H9 (cell line): Measurements from ENCODE around the gene PACSIN3. TPM values are rescaled to one million over a fixed set of nuclear protein-coding genes. Genes with fewer than 3 reads are reported as not detected.

Source experiments
- DNase-seq: peaks from one replicate; pipeline ENCODE4 v3.0.0-alpha.2; 2017
- H2AFZ ChIP-seq: one replicate; pipeline ENCODE4 v1.6.1; 2013; ENCODE audit warnings: mild to moderate bottlenecking, low read length, control low read depth, moderate library complexity
- H2AK5ac ChIP-seq: 2 replicates; pipeline ENCODE4 v1.6.1; 2013; ENCODE audit warnings: low read length, control low read depth, mixed read lengths; ENCODE audit not compliant: insufficient read length
- H2BK120ac ChIP-seq: one replicate; pipeline ENCODE4 v1.6.1; 2013; ENCODE audit warnings: low read depth, mild to moderate bottlenecking, low read length, control low read depth, inconsistent platforms; ENCODE audit not compliant: poor library complexity, severe bottlenecking
- H2BK12ac ChIP-seq: 2 replicates; pipeline ENCODE4 v1.6.1; 2013; ENCODE audit warnings: low read length, control low read depth, mixed read lengths, low read depth; ENCODE audit not compliant: insufficient read length
- H2BK15ac ChIP-seq: 2 replicates; pipeline ENCODE4 v1.6.1; 2013; ENCODE audit warnings: low read depth, low read length, control low read depth
- H2BK20ac ChIP-seq: one replicate; pipeline ENCODE4 v1.6.1; 2013; ENCODE audit warnings: low read depth, mild to moderate bottlenecking, low read length, control low read depth, inconsistent platforms; ENCODE audit not compliant: poor library complexity, severe bottlenecking
- H2BK5ac ChIP-seq: 2 replicates; pipeline ENCODE4 v1.6.1; 2013; ENCODE audit warnings: low read length, control low read depth, mixed read lengths; ENCODE audit not compliant: insufficient read length
- H3K14ac ChIP-seq: 2 replicates; pipeline ENCODE4 v1.6.1; 2013; ENCODE audit warnings: low read length, control low read depth; ENCODE audit not compliant: insufficient read depth
- H3K18ac ChIP-seq: 2 replicates; pipeline ENCODE4 v1.6.1; 2013; ENCODE audit warnings: low read depth, mild to moderate bottlenecking, mixed read lengths, low read length, control low read depth; ENCODE audit not compliant: insufficient read length
- H3K23ac ChIP-seq: 2 replicates; pipeline ENCODE4 v1.6.1; 2013; ENCODE audit warnings: low read length, control low read depth, mixed read lengths, low read depth; ENCODE audit not compliant: insufficient read length
- H3K23me2 ChIP-seq: 2 replicates; pipeline ENCODE4 v1.6.1; 2013; ENCODE audit warnings: low read depth, mild to moderate bottlenecking, mixed read lengths, low read length, control low read depth; ENCODE audit not compliant: insufficient read length, poor library complexity, severe bottlenecking
- H3K27ac ChIP-seq: 2 replicates; pipeline ENCODE4 v1.5.1; 2013; ENCODE audit warnings: low read length, control low read depth, mixed read lengths, low read depth; ENCODE audit not compliant: insufficient read length
- H3K27me3 ChIP-seq: 2 replicates; pipeline ENCODE4 v1.6.1; 2013; ENCODE audit warnings: low read length, control low read depth, inconsistent platforms; ENCODE audit not compliant: insufficient read depth
- H3K4ac ChIP-seq: 2 replicates; pipeline ENCODE4 v1.6.1; 2013; ENCODE audit warnings: low read depth, mild to moderate bottlenecking, control low read depth, inconsistent platforms, low read length, moderate library complexity
- H3K4me1 ChIP-seq: 2 replicates; pipeline ENCODE4 v1.6.1; 2013; ENCODE audit warnings: low read length, control low read depth, inconsistent platforms; ENCODE audit not compliant: insufficient read depth
- H3K4me2 ChIP-seq: 2 replicates; pipeline ENCODE4 v1.6.1; 2013; ENCODE audit warnings: low read length, control low read depth, mixed read lengths; ENCODE audit not compliant: insufficient read length, insufficient read depth
- H3K56ac ChIP-seq: 2 replicates; pipeline ENCODE4 v1.6.1; 2013; ENCODE audit warnings: low read depth, mild to moderate bottlenecking, mixed read lengths, low read length, control low read depth; ENCODE audit not compliant: insufficient read length
- H3K79me1 ChIP-seq: 2 replicates; pipeline ENCODE4 v1.6.1; 2013; ENCODE audit warnings: low read depth, mild to moderate bottlenecking, moderate library complexity, low read length, control low read depth, inconsistent platforms; ENCODE audit not compliant: insufficient read depth, poor library complexity, severe bottlenecking
- H3K79me2 ChIP-seq: 2 replicates; pipeline ENCODE4 v1.6.1; 2013; ENCODE audit warnings: low read length, control low read depth, inconsistent platforms; ENCODE audit not compliant: insufficient read depth
- H3K9ac ChIP-seq: 2 replicates; pipeline ENCODE4 v1.6.1; 2013; ENCODE audit warnings: low read length, control low read depth, mixed read lengths; ENCODE audit not compliant: insufficient read length; ENCODE audit errors: extremely low read depth
- H3K9me3 ChIP-seq: one replicate; pipeline ENCODE4 v1.6.1; 2013; ENCODE audit warnings: low read depth, low read length, inconsistent platforms; ENCODE audit not compliant: control insufficient read depth
- H3T11ph ChIP-seq: one replicate; pipeline ENCODE4 v1.6.1; 2013; ENCODE audit warnings: mild to moderate bottlenecking, low read length, control low read depth, inconsistent platforms
- H4K20me1 ChIP-seq: one replicate; pipeline ENCODE4 v1.6.1; 2013; ENCODE audit not compliant: control insufficient read depth, insufficient read length, insufficient read depth
- H4K5ac ChIP-seq: 2 replicates; pipeline ENCODE4 v1.6.1; 2013; ENCODE audit warnings: low read depth, mild to moderate bottlenecking, mixed read lengths, low read length, control low read depth; ENCODE audit not compliant: insufficient read length
- H4K8ac ChIP-seq: replicated peaks from 2 replicates; pipeline ENCODE4 v1.6.1; 2013; ENCODE audit warnings: low read length, control low read depth, mixed read lengths, low read depth; ENCODE audit not compliant: insufficient read length
- H4K91ac ChIP-seq: 2 replicates; pipeline ENCODE4 v1.6.1; 2013; ENCODE audit warnings: low read depth, mild to moderate bottlenecking, moderate library complexity, mixed read lengths, low read length, control low read depth; ENCODE audit not compliant: insufficient read length
- H3K27ac Mint-ChIP-seq, 3 experiments: 2 replicates in 2 of 3; 3 replicates in 1 of 3; pipeline ENCODE4 v1.8.0; 2020 to 2021; ENCODE audit warnings: mixed read lengths in 3 of 3, mild to moderate bottlenecking in 1 of 3, moderate library complexity in 1 of 3
- H3K27me3 Mint-ChIP-seq: 2 replicates; pipeline ENCODE4 v1.8.0; 2021; ENCODE audit warnings: low read depth, mild to moderate bottlenecking, moderate library complexity, mixed read lengths
- H3K36me3 Mint-ChIP-seq, 3 experiments: 2 replicates in 2 of 3; 3 replicates in 1 of 3; pipeline ENCODE4 v1.8.0; 2020 to 2021; ENCODE audit warnings: low read depth in 3 of 3, mixed read lengths in 3 of 3; ENCODE audit not compliant: insufficient read depth in 1 of 3
- H3K4me1 Mint-ChIP-seq, 2 experiments: 2 replicates each; pipeline ENCODE4 v1.8.0; 2020; ENCODE audit warnings: mixed read lengths in 2 of 2
- H3K4me3 Mint-ChIP-seq, 2 experiments: 2 replicates in 1 of 2; 3 replicates in 1 of 2; pipeline ENCODE4 v1.8.0; 2020 to 2021; ENCODE audit warnings: mild to moderate bottlenecking in 2 of 2, mixed read lengths in 2 of 2, moderate library complexity in 1 of 2
- H3K9me3 Mint-ChIP-seq, 2 experiments: 2 replicates in 1 of 2; 3 replicates in 1 of 2; pipeline ENCODE4 v1.8.0; 2020; ENCODE audit warnings: mild to moderate bottlenecking in 2 of 2, mixed read lengths in 2 of 2, moderate library complexity in 1 of 2
- WGBS: extraction: QIAGEN DNeasy Blood & Tissue Kit; methylation state at CpG from one replicate; pipeline ENCODE4 v1.1.7; 2013; ENCODE audit warnings: missing lambda C conversion rate, low lambda C conversion rate, mixed read lengths; ENCODE audit not compliant: insufficient read length; ENCODE audit errors: extremely low coverage; 5-methylcytosine and 5-hydroxymethylcytosine counted together
- total RNA-seq: library from RNA; stranded (reverse); gene quantifications from 2 replicates; pipeline ENCODE4 v1.2.1, GENCODE V29; 2021
- TF ChIP-seq, protein P1 (sequence below): fragments of 200-600 bp; sonication (generic); conservative IDR thresholded peaks from 3 replicates; pipeline ENCODE4 v1.8.0; 2021; ENCODE audit warnings: antibody characterized with exemption, mild to moderate bottlenecking

PACSIN3 gene
- total RNA-seq, 1 experiment from 2014 or later, result 63.0 TPM

DNA sequence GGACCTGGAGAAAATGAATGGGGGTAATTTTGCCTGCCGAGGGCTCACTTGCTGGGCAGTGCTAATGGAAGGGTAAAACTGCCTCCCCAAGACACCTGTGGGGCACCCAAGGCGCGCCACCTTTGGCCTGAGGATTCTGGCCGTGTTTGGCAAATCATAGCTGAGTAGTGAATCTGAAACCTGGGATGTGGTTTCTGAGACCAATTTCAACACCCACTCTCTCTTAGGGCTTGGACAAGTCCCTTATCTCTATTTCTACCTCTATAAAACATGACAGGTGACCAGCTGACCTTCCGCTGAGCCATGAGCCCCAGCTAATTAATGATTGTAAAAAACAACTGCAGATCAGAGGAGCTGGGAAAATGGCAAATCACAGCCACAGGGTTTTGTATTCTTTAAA is 1.5 kb upstream of the PACSIN3 start:
- H2BK12ac ChIP-seq, result no peak overlapping the region
- no peaks in the 10 kb centered on the region for H3K27me3 ChIP-seq
- Mint-ChIP-seq H3K36me3 (peaks cover 0 to 6% (median 5%) of the 10 kb centered on the region in 3 experiments; a peak in 4 of 7 replicates), H3K9me3 (no peaks in the 10 kb centered on the region), H3K27ac (no peak overlapping the region), H3K4me3 (peak overlapping the region; percentile 71 to 91), H3K27me3 (peaks cover 28% of the 10 kb centered on the region), H3K4me1 (peaks cover 18 to 28% of the 10 kb centered on the region in 2 experiments)
- no peaks in the 10 kb centered on the region for H4K20me1 ChIP-seq
- H3K4ac ChIP-seq, result no peak overlapping the region
- no peak overlapping the region for H2BK5ac ChIP-seq
- no peak overlapping the region for H3K9ac ChIP-seq
- H3K23me2 ChIP-seq, result peaks cover 14% of the 10 kb centered on the region
- H2AK5ac ChIP-seq, result no peak overlapping the region
- H3K4me2 ChIP-seq, result peak overlapping the region; percentile 50
- H3T11ph ChIP-seq, result no peak overlapping the region
- no peak overlapping the region for H3K14ac ChIP-seq
- H3K23ac ChIP-seq, result no peak overlapping the region
- H3K4me1 ChIP-seq, result no peaks in the 10 kb centered on the region
- DNase-seq, result no peak
- H2BK20ac ChIP-seq, result no peak overlapping the region
- H3K9me3 ChIP-seq, result no peaks in the 10 kb centered on the region
- H3K27ac ChIP-seq, result no peak overlapping the region
- H2BK120ac ChIP-seq, result no peak overlapping the region
- H3K79me1 ChIP-seq, result no peaks in the 10 kb centered on the region
- no peak overlapping the region for H2AFZ ChIP-seq
- H2BK15ac ChIP-seq, result no peak overlapping the region
- no peak overlapping the region for H4K5ac ChIP-seq
- no peak overlapping the region for H4K8ac ChIP-seq
- no CpG with 5 or more reads among the region's 5 CpGs for WGBS
- no peak overlapping the region for H3K18ac ChIP-seq
- TF ChIP-seq, protein P1, sequence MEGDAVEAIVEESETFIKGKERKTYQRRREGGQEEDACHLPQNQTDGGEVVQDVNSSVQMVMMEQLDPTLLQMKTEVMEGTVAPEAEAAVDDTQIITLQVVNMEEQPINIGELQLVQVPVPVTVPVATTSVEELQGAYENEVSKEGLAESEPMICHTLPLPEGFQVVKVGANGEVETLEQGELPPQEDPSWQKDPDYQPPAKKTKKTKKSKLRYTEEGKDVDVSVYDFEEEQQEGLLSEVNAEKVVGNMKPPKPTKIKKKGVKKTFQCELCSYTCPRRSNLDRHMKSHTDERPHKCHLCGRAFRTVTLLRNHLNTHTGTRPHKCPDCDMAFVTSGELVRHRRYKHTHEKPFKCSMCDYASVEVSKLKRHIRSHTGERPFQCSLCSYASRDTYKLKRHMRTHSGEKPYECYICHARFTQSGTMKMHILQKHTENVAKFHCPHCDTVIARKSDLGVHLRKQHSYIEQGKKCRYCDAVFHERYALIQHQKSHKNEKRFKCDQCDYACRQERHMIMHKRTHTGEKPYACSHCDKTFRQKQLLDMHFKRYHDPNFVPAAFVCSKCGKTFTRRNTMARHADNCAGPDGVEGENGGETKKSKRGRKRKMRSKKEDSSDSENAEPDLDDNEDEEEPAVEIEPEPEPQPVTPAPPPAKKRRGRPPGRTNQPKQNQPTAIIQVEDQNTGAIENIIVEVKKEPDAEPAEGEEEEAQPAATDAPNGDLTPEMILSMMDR, result no peak
- H4K91ac ChIP-seq, result no peak overlapping the region
- H3K56ac ChIP-seq, result no peak overlapping the region
- H3K79me2 ChIP-seq, result no peaks in the 10 kb centered on the region
